GM23338 (cell line): ENCODE data around the gene SLC12A3. TPM values are rescaled to one million over a fixed set of nuclear protein-coding genes. Genes with fewer than 3 reads are reported as not detected.

Experiments used
- ATAC-seq: fragments of 200-7000 bp; cut with Tn5 transposase; 3 replicates; pipeline ENCODE4 v1.9.1; 2020
- DNase-seq: peaks from one replicate; pipeline ENCODE4 v3.0.0-alpha.2; 2015; ENCODE audit warnings: low spot score
- H2AFZ ChIP-seq: fragments of 200-600 bp; sonication (generic); 2 replicates; pipeline ENCODE4 v1.8.0; 2016; ENCODE audit warnings: antibody characterized with exemption, mild to moderate bottlenecking, moderate library complexity
- H3F3A ChIP-seq: fragments of 200-600 bp; sonication (generic); replicated peaks from 2 replicates; pipeline ENCODE4 v1.8.0; 2017; ENCODE audit warnings: antibody characterized with exemption, mixed run types, low read depth
- H3K27ac ChIP-seq: fragments of 200-600 bp; sonication (generic); 2 replicates; pipeline ENCODE4 v1.6.1; 2016; ENCODE audit warnings: low read depth
- H3K27me3 ChIP-seq: fragments of 200-600 bp; sonication (generic); 2 replicates; pipeline ENCODE4 v1.8.0; 2016; ENCODE audit warnings: mild to moderate bottlenecking, mixed run types, moderate library complexity; ENCODE audit not compliant: insufficient read depth
- H3K36me3 ChIP-seq: fragments of 200-600 bp; sonication (generic); 2 replicates; pipeline ENCODE4 v1.8.0; 2016; ENCODE audit warnings: mild to moderate bottlenecking; ENCODE audit not compliant: insufficient read depth
- H3K4me1 ChIP-seq: fragments of 200-600 bp; sonication (generic); 2 replicates; pipeline ENCODE4 v1.8.0; 2016; ENCODE audit warnings: mild to moderate bottlenecking, moderate library complexity; ENCODE audit not compliant: insufficient read depth
- H3K4me2 ChIP-seq: fragments of 200-600 bp; sonication (generic); 2 replicates; pipeline ENCODE4 v1.7.1; 2017; ENCODE audit warnings: mixed run types
- H3K4me3 ChIP-seq: fragments of 200-600 bp; sonication (generic); 2 replicates; pipeline ENCODE4 v1.6.1; 2016; ENCODE audit warnings: mixed run types
- H3K79me2 ChIP-seq: fragments of 200-600 bp; sonication (generic); replicated peaks from 2 replicates; pipeline ENCODE4 v1.8.0; 2017; ENCODE audit warnings: mild to moderate bottlenecking; ENCODE audit not compliant: insufficient read depth
- H3K9me2 ChIP-seq: fragments of 200-600 bp; sonication (generic); 2 replicates; pipeline ENCODE4 v1.8.0; 2017; ENCODE audit not compliant: insufficient read depth
- H4K20me1 ChIP-seq: fragments of 200-600 bp; sonication (generic); replicated peaks from 2 replicates; pipeline ENCODE4 v1.8.0; 2017; ENCODE audit warnings: mild to moderate bottlenecking; ENCODE audit not compliant: insufficient read depth
- H3K27ac Mint-ChIP-seq: 2 replicates; pipeline ENCODE4 v1.8.0; 2020; ENCODE audit warnings: inconsistent platforms, mild to moderate bottlenecking, moderate library complexity, mixed read lengths
- H3K27me3 Mint-ChIP-seq: 3 replicates; pipeline ENCODE4 v1.8.0; 2022; ENCODE audit warnings: low read depth, mild to moderate bottlenecking, moderate library complexity, mixed read lengths, inconsistent platforms; ENCODE audit not compliant: insufficient read depth, poor library complexity
- H3K36me3 Mint-ChIP-seq: 3 replicates; pipeline ENCODE4 v1.8.0; 2021; ENCODE audit warnings: low read depth, mild to moderate bottlenecking, inconsistent platforms, moderate library complexity, mixed read lengths
- H3K4me1 Mint-ChIP-seq: 3 replicates; pipeline ENCODE4 v1.8.0; 2020; ENCODE audit warnings: mild to moderate bottlenecking, inconsistent platforms, mixed read lengths
- H3K4me3 Mint-ChIP-seq: 3 replicates; pipeline ENCODE4 v1.8.0; 2021; ENCODE audit warnings: moderate library complexity, mild to moderate bottlenecking, inconsistent platforms, mixed read lengths
- H3K9me3 Mint-ChIP-seq: 3 replicates; pipeline ENCODE4 v1.8.0; 2020; ENCODE audit warnings: moderate library complexity, mild to moderate bottlenecking, inconsistent platforms, mixed read lengths
- CREB1 ChIP-seq: fragments of 250-450 bp; sonication (Bioruptor Pico); IDR thresholded peaks from 2 replicates; pipeline ENCODE4 v1.5.0; 2020; ENCODE audit warnings: low read depth, mild to moderate bottlenecking, moderate library complexity
- CTCF ChIP-seq, 2 experiments: fragments of 200-600 bp in 1 of 2; sonication (generic) in 1 of 2; conservative IDR thresholded peaks; 2 replicates each; pipeline versions ENCODE4 v1.5.1 to v1.6.1; 2016 to 2017; ENCODE audit warnings: antibody characterized with exemption in 2 of 2, low read depth in 2 of 2, mild to moderate bottlenecking in 2 of 2, moderate library complexity in 1 of 2
- JUNB ChIP-seq: IDR thresholded peaks from one replicate; pipeline ENCODE4 v1.6.1; 2016; ENCODE audit warnings: antibody characterized with exemption; ENCODE audit not compliant: unreplicated experiment
- POLR2AphosphoS5 ChIP-seq: IDR thresholded peaks from 2 replicates; pipeline ENCODE4 v1.6.1; 2016; ENCODE audit warnings: antibody characterized with exemption, low read depth
- ZNF114 ChIP-seq: fragments of 250-450 bp; sonication (Bioruptor Pico); IDR thresholded peaks from 2 replicates; pipeline ENCODE4 v1.5.0; 2020; ENCODE audit warnings: mild to moderate bottlenecking, moderate library complexity
- ZNF331 ChIP-seq: fragments of 250-450 bp; sonication (Bioruptor Pico); IDR thresholded peaks from 2 replicates; pipeline ENCODE4 v1.5.0; 2020; ENCODE audit warnings: low read depth, mild to moderate bottlenecking, moderate library complexity
- ZNF462 ChIP-seq: fragments of 250-450 bp; sonication (Bioruptor Pico); IDR thresholded peaks from 2 replicates; pipeline ENCODE4 v1.5.0; 2020; ENCODE audit warnings: mild to moderate bottlenecking, moderate library complexity
- polyA plus RNA-seq: library from polyadenylated mRNA; unstranded; fragments of >200 nt; fragmentation: Nextera tagmentation; extraction: Ambion mirVana; gene quantifications from 2 replicates; pipeline ENCODE4 v1.2.1, GENCODE V29; 2016
- total RNA-seq: library from RNA; depleted of rRNA; stranded (reverse); fragments of >200 nt; shearing (Covaris generic); gene quantifications from 2 replicates; pipeline ENCODE4 v1.2.3, GENCODE V29; 2014

SLC12A3 gene
- total and polyA plus RNA-seq, 2 experiments from 2014 or later, result not detected

GRCh38 chr16:56953006-56953405 lies 88.0 kb downstream of the SLC12A3 start (continued):
- TF ChIP-seq ZNF462 (CRISPR knock-in tag), result no peak

- no peak overlapping the region for H2AFZ ChIP-seq
- H3K4me1 ChIP-seq, result no peaks in the 10 kb centered on the region; the same call in 1 of the 2 replicates
- H4K20me1 ChIP-seq, result no peaks in the 10 kb centered on the region
- ATAC-seq, result no peak
- Mint-ChIP-seq H3K9me3 (peaks cover 8% of the 10 kb centered on the region; the same call in 2 of the 3 replicates), H3K27ac (no peak overlapping the region), H3K4me3 (no peak overlapping the region), H3K36me3 (no peaks in the 10 kb centered on the region; the same call in 2 of the 3 replicates), H3K27me3 (peaks cover 6% of the 10 kb centered on the region), H3K4me1 (no peaks in the 10 kb centered on the region; the same call in 2 of the 3 replicates)
- no peak overlapping the region for H3K4me3 ChIP-seq
- no peaks in the 10 kb centered on the region for H3K27me3 ChIP-seq
- H3F3A ChIP-seq, result no peaks in the 10 kb centered on the region
- no peaks in the 10 kb centered on the region for H3K79me2 ChIP-seq
- no peak for DNase-seq
- no peak overlapping the region for H3K27ac ChIP-seq
- H3K9me2 ChIP-seq, result no peaks in the 10 kb centered on the region
- no peaks in the 10 kb centered on the region for H3K36me3 ChIP-seq
- H3K4me2 ChIP-seq, result no peak overlapping the region
- no peak for TF ChIP-seq JUNB
- no peak for TF ChIP-seq ZNF114 (CRISPR knock-in tag)
- TF ChIP-seq ZNF462 (CRISPR knock-in tag), result no peak
- TF ChIP-seq ZNF331 (CRISPR knock-in tag), result no peak
- TF ChIP-seq CTCF (conservative IDR thresholded peaks at IDR 0.05; ENCODE audit: low read depth in 2 of 2), result no peak
- TF ChIP-seq POLR2AphosphoS5, result no peak
- no peak for TF ChIP-seq CREB1
Observed at GRCh38 chr16:56956076-56956475, 91.1 kb downstream of the SLC12A3 start.
